COLO668 (cell line): ENCODE measurements around the gene GATAD2A.

Source experiments
- DNase-seq: peaks from one replicate; lab custom pipeline; 2025; ENCODE audit not compliant: unreplicated experiment; lab: John Stamatoyannopoulos, UW

Gene GATAD2A

GRCh38 chr19:19544257-19544953 lies 138.9 kb downstream of the GATAD2A start:
- DNase-seq = no peak

GRCh38 chr19:19544954-19545591 lies 139.6 kb downstream of the GATAD2A start:
- DNase-seq = no peak

DNA sequence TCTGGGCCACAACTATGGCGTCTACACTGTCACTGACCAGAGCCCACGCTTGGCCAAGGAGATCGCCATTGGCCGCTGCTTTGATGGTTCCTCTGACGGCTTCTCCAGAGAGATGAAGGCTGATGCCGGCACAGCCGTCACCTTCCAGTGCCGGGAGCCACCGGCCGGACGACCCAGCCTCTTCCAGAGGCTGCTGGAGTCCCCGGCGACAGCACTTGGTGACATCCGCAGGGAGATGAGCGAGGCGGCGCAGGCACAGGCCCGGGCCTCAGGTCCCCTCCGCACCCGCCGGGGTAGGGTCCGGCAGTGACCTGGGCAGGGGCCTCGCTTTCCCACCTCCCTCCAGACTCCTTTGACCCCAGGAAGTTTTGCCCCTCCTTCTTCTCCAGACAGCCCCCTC lies 140.2 kb downstream of the GATAD2A start:
- DNase-seq = no peak

DNA sequence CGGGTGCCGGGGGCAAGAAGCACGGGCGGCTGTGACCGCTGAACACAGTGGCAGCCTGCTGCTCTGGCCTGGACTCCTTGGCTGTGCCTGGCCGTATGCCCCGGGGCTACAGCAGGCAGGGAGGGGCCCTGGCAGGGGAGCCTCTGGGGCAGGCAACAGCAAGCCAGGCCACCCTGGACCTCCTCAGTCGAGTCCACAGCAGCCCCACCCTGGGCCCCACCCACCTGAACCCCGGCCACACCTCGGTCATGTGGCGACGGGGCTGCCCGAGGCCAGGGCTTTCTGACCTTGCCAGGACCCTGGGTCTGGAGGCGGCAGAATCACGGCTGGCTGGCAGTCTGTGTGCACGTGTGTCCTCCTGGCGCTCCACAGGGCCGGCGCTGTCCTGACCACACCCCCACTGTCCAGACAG lies 141.3 kb downstream of the GATAD2A start:
- DNase-seq = no peak

GRCh38 chr19:19547674-19548336 lies 142.3 kb downstream of the GATAD2A start:
- DNase-seq = no peak

GRCh38 chr19:19548915-19549759 lies 143.7 kb downstream of the GATAD2A start:
- DNase-seq = no peak

GRCh38 chr19:19549804-19550464 lies 144.5 kb downstream of the GATAD2A start:
- no peak for DNase-seq

DNA sequence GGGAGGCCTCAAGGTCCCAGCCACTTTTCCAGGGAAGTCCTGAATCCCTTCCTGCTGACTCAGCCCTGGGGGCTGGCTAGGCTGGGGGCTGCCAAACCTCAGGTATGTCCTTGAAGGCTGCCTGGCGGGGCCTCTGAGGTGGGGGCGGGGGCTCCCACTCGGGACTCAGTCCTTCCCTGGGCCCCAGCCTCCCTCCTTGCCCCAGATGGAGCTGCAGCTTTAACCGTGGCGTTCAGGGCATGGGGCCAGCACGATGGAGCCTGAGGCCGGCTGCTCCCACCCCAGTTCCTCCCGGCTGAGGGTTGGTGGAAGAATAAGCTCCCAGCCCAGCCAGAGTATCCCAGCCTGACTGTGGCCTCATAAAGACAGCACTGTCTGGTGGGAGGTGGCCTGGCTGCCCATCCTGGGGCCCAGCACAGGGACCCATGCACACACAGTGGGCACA lies 145.0 kb downstream of the GATAD2A start:
- DNase-seq = no peak

DNA sequence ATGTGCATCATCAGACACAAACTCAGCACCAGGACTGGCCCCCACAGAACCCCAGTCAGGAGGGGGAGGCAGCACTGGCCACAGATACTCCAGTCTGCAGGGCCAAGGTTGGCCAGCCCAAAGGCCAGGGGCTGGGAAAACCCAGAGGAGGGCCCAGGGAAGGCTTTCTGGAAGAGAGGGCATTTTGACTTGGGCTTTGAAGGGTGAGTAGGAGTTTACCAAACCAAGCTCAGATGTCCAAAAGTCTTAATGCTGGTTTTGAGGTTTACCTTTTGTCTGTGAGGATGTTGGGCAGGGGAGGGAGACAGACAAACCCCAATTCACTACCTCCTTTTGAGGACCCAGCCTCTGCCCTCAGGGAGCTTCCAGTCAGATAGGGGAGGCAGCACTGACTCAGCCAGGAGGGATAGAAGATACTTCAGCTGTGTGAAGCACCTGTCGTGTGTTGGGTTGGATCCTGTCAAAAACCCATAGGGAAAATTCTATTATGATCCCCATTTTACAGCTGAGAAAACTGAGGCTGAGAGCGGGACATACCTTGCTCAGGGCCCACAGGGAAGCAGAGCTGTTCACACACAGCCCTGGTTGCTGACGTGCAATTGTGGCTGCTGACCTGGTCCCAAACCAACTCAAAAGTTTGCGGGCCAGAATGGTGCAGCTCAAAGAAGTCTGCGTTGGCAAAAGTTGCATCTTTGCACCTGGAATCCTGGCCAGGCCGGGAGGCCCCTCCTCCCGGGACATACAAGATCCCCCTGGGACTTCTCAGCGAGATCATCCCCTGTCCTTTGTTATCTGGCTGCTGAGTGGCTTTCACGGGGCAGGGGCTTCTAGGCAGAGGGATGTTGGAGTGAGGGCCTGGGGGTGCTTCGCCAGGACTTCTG lies 145.7 kb downstream of the GATAD2A start:
- no peak for DNase-seq

DNA sequence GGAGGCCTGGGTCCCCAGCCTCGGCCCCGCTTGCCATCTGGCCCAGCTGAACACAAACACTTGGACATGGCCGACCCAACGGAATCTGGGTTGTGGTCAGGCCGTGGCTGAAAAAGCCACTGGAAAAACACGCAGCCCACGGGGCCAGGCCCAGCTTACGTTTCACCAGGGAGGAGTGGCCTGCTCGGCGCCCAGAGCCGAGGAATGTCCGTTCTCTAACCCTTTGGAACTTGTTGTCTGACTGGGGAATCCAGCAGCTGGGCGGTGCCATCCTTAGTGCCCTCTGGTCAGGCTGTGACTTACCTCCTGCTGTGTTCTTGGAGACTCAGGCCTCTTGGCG lies 146.3 kb downstream of the GATAD2A start:
- DNase-seq = no peak

DNA sequence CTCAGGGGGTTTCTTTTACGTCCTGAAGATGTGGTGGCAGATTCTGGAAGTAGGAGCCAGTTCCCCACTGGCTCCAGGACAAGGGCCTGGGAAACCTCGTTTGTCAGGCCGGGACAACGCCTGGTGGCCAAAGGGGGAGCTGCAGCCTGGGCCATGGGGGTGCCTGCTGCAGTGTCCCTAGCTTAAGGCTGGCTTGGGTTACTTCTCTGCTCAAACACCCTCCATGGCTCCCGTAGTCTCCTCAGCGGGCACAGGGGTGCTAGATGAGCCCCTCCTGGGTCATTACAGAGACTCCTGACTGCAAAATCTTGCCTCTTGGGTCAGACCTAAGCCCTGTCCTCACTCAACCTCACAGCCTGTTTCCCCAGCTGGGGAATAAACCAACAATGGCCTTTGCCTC lies 147.3 kb downstream of the GATAD2A start:
- DNase-seq = peak; percentile 20

DNA sequence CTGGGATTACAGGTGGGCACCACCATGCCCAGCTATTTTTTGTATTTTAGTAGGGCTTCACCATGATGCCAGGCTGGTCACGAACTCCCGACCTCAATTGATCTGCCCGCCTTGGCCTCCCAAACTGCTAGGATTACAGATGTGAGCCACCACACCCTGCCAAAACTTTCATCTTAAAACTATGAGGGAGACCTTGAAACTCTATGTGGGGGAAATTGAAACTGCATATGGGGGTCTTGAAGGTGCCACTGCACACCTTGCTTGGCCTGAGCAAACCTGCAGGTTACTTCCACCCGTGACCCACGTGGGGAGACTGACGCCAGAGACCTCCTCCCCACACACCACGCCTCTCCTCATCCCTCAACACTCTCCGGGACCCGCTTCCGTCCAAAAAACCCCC lies 148.2 kb downstream of the GATAD2A start:
- DNase-seq = no peak

DNA sequence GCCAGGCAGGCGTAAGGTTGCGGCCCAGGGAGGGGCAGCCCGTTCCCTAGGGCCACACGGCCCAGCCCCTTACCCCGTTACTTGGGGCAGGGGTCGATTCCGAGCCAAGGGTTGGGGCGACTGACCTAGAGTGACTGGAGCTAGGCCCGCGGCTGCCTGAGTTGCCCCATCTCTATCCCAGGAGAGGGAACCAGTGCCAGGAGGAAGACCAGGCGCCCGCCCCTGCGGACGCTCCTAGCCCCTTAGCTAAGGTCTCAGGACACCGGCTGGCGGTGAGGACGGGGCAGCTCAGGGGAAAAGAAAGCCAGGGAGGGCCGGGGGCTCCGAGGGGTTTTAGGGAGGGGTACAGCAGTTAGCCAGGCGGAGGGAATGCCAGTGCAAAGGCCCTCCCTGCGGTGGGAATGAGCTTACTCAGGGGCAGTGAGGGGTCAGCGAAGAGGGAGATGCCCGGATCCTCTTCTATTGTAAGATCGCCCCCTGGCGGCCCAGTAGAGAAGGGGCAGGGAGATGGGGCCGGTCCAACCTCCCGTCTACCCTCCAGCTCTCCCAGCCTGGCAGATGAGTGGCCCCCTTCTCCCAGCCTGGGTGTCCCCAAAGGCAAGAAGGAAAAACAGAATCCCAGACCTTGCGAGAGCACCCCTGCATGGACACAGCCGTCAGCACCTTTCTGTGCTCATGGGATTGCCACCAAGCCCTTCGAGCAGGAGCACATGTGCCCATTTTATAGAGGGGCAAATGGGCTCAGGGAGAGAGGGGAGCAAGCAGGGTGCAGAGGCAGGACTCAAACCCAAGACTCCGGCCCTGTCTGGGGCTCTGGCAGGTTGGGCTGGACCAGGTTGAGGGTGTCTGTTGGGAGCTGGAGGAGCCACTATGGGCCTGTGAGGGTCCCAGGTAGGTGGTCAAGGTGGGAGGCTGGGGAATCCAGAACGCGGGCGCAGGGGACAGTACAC lies 148.9 kb downstream of the GATAD2A start:
- peak; percentile 54 for DNase-seq

- no peak for DNase-seq
Observed at GRCh38 chr19:19558055-19558454, 152.6 kb downstream of the GATAD2A start.
